Measurements from ENCODE around the gene FILIP1L. TPM values are rescaled to one million over a fixed set of nuclear protein-coding genes. Genes with fewer than 3 reads are reported as not detected.

FILIP1L gene
- total RNA-seq, 1 experiment from 2014 or later: 0.17 TPM

- TF ChIP-seq REST (IDR thresholded peaks at IDR 0.05; ENCODE audit: low read depth) (no peak), JUND (IDR thresholded peaks at IDR 0.05) (no peak), MAX (IDR thresholded peaks at IDR 0.05) (no peak), EZH2phosphoT487 (IDR thresholded peaks at IDR 0.05; ENCODE audit: borderline replicate concordance) (no peak), TCF7L2 (IDR thresholded peaks at IDR 0.05; ENCODE audit: borderline replicate concordance, extremely low read depth, insufficient read depth, insufficient read length) (no peak), YY1 (IDR thresholded peaks at IDR 0.05; ENCODE audit: extremely low read depth, insufficient replicate concordance, low read depth, low read length) (no peak), ATF3 (IDR thresholded peaks at IDR 0.05) (no peak), EGR1 (IDR thresholded peaks at IDR 0.05; ENCODE audit: low read depth) (no peak), SP1 (IDR thresholded peaks at IDR 0.05; ENCODE audit: low read depth) (no peak)
Measured at GRCh38 chr3:100103558-100104441, 10.5 kb downstream of the FILIP1L start (continued).

- no peaks in the 10 kb centered on the region for H3K79me2 ChIP-seq (ENCODE audit: insufficient read depth, low read length)
- ATAC-seq (no peak), DNase-seq (ENCODE audit: low read depth, low spot score) (no peak)
- no peak overlapping the region for H3K27ac ChIP-seq (ENCODE audit: low read depth, low read length)
- no peaks in the 10 kb centered on the region for H3K4me1 ChIP-seq (ENCODE audit: control insufficient read depth in 1 of 2, insufficient read depth in 2 of 2, low read length in 2 of 2)
- H3K9me2 ChIP-seq (ENCODE audit: insufficient read depth): no peaks in the 10 kb centered on the region
- no peak overlapping the region for H3K4me2 ChIP-seq (ENCODE audit: low read length)
- ChIA-PET POLR2A (no interaction called here), CTCF (no interaction called here), RAD21 (ENCODE audit: low non-redundant PET in 1 of 2, low total read pairs in 2 of 2, uncharacterized antibody in 2 of 2, unreplicated experiment in 2 of 2) (no interaction called here)
- no peaks in the 10 kb centered on the region for H4K20me1 ChIP-seq (ENCODE audit: insufficient read depth)
- no peaks in the 10 kb centered on the region for H3K36me3 ChIP-seq (ENCODE audit: control insufficient read depth in 1 of 2, insufficient read depth in 2 of 2, low read length in 2 of 2)
- H3K9ac ChIP-seq (ENCODE audit: low read length): no peak overlapping the region
- H3K9me3 ChIP-seq (ENCODE audit: control insufficient read depth in 1 of 2, insufficient read depth in 1 of 2, low read depth in 1 of 2, low read length in 2 of 2): no peaks in the 10 kb centered on the region
- BruUV-seq (replicated peaks): no TSS peak
- H3K27me3 ChIP-seq (ENCODE audit: insufficient read depth, low read length): no peaks in the 10 kb centered on the region
- intact Hi-C loops (cut with micrococcal nuclease): no loop called here
- H2AFZ ChIP-seq (ENCODE audit: low read depth, low read length, poor library complexity, severe bottlenecking): no peak overlapping the region
- no peak overlapping the region for H3K4me3 ChIP-seq (replicated peaks in 1 of 2; ENCODE audit: low read depth in 1 of 2, low read length in 2 of 2)
- TF ChIP-seq FOSL1 (IDR thresholded peaks at IDR 0.05; ENCODE audit: low read depth) (no peak), SRF (IDR thresholded peaks at IDR 0.05; ENCODE audit: low read depth) (no peak), ZFX (IDR thresholded peaks at IDR 0.05) (no peak), SIN3A (IDR thresholded peaks at IDR 0.05; ENCODE audit: low read depth) (no peak), TCF7L2 (IDR thresholded peaks at IDR 0.05; ENCODE audit: borderline replicate concordance, extremely low read depth, insufficient read depth, insufficient read length) (no peak), CBX3 (IDR thresholded peaks at IDR 0.05; ENCODE audit: low read depth) (no peak), POLR2A (IDR thresholded peaks at IDR 0.05; ENCODE audit: borderline replicate concordance, extremely low read depth, insufficient read depth, insufficient read length) (no peak), CTCF (IDR thresholded peaks at IDR 0.05 in 2 of 3, conservative IDR thresholded peaks at IDR 0.05 in 1 of 3; ENCODE audit: borderline replicate concordance in 1 of 3, insufficient read depth in 1 of 3, low read depth in 2 of 3, low read length in 2 of 3) (no peak), MAX (IDR thresholded peaks at IDR 0.05) (no peak), SP1 (IDR thresholded peaks at IDR 0.05; ENCODE audit: low read depth) (no peak), EZH2 (IDR thresholded peaks at IDR 0.05) (no peak), CEBPB (IDR thresholded peaks at IDR 0.05; ENCODE audit: low read depth) (no peak), POLR2AphosphoS5 (IDR thresholded peaks at IDR 0.05; ENCODE audit: low read depth, low read length) (no peak), ELF1 (IDR thresholded peaks at IDR 0.05; ENCODE audit: borderline replicate concordance, low read depth) (no peak), EGR1 (IDR thresholded peaks at IDR 0.05; ENCODE audit: low read depth) (no peak), EZH2phosphoT487 (IDR thresholded peaks at IDR 0.05; ENCODE audit: borderline replicate concordance) (no peak)
Measured at GRCh38 chr3:100102757-100103156, 11.5 kb downstream of the FILIP1L start.

Measured in HCT116 (cell line).